Sigmoid colon (tissue), 7 donors: ENCODE results near the gene CEP104. TPM values are rescaled to one million over a fixed set of nuclear protein-coding genes. Genes with fewer than 3 reads are reported as not detected.

Experiments
- DNase-seq: peaks from one replicate; pipeline ENCODE4 v3.0.0-alpha.2; 2019
- H3K27ac ChIP-seq, 4 donors: fragments of 200-600 bp; sonication (generic); one replicate each; pipeline ENCODE4 v1.5.1; 2016 to 2019; ENCODE audit warnings: mild to moderate bottlenecking in 1 of 4
- H3K27me3 ChIP-seq, 3 donors: fragments of 200-600 bp; sonication (generic); one replicate each; pipeline ENCODE4 v1.5.1; 2019; ENCODE audit warnings: mild to moderate bottlenecking in 1 of 3
- H3K36me3 ChIP-seq, 4 donors: fragments of 200-600 bp; sonication (generic); one replicate each; pipeline ENCODE4 v1.5.1; 2016 to 2019
- H3K4me1 ChIP-seq, 4 donors: fragments of 200-600 bp; sonication (generic); one replicate each; pipeline ENCODE4 v1.5.1; 2017 to 2019
- H3K4me3 ChIP-seq, 4 donors: fragments of 200-600 bp; sonication (generic); one replicate each; pipeline ENCODE4 v1.5.1; 2017 to 2019; ENCODE audit warnings: mild to moderate bottlenecking in 2 of 4, moderate library complexity in 1 of 4
- H3K9me3 ChIP-seq, 4 donors: fragments of 200-600 bp in 3 of 4; sonication (generic) in 3 of 4; one replicate each; pipeline versions ENCODE4 v1.5.1 to v1.6.1; 2013 to 2019
- EP300 ChIP-seq, 4 donors: sonication (generic); formaldehyde crosslinking; IDR thresholded peaks; one replicate each; pipeline ENCODE4 v1.6.1; 2017; ENCODE audit warnings: antibody characterized with exemption in 4 of 4
- POLR2A ChIP-seq, 2 donors: fragments of 450-650 bp; IDR thresholded peaks; one replicate each; pipeline ENCODE4 v1.6.1; 2016; ENCODE audit warnings: antibody characterized with exemption in 2 of 2, mild to moderate bottlenecking in 2 of 2, moderate library complexity in 2 of 2
- POLR2AphosphoS5 ChIP-seq, 4 donors: sonication (generic); formaldehyde crosslinking; IDR thresholded peaks; one replicate each; pipeline ENCODE4 v1.6.1; 2017; ENCODE audit warnings: antibody characterized with exemption in 4 of 4
- WGBS, 2 donors: extraction: QIAGEN DNeasy Blood & Tissue Kit; methylation state at CpG; one replicate each; pipeline ENCODE4 v1.1.7; 2013; 5-methylcytosine and 5-hydroxymethylcytosine counted together
- intact Hi-C: fragments of 100-400 bp; cut with DNase I; formaldehyde crosslinking; loops from one replicate; pipeline ENCODE4 v1.15.1; 2023
- polyA plus RNA-seq, 3 donors: library from polyadenylated mRNA; stranded (reverse); fragments of 200-250 nt; gene quantifications; one replicate each; pipeline ENCODE4 v1.2.3, GENCODE V29; 2013
- total RNA-seq, 4 donors: library from RNA; depleted of rRNA; stranded (reverse); fragments of >200 nt; gene quantifications; one replicate each; pipeline ENCODE4 v1.1.0, GENCODE V29; 2016
- TF ChIP-seq, protein P1 (sequence below), 4 experiments: fragments of 450-650 bp in 3 of 4; fragments of 200-600 bp in 1 of 4; IDR thresholded peaks; one replicate each; pipeline ENCODE4 v1.5.1; 2016 to 2019; ENCODE audit warnings: antibody characterized with exemption in 4 of 4, mild to moderate bottlenecking in 3 of 4, moderate library complexity in 2 of 4
- donor health status: healthy with polysubstance abuse.
- donor health status: Bipolar disorder and iron deficiency.
- donor health status: healthy.

The CEP104 gene
- total and polyA plus RNA-seq, 7 donors, result 12.0 to 32.5 (median 21.6) TPM

DNA sequence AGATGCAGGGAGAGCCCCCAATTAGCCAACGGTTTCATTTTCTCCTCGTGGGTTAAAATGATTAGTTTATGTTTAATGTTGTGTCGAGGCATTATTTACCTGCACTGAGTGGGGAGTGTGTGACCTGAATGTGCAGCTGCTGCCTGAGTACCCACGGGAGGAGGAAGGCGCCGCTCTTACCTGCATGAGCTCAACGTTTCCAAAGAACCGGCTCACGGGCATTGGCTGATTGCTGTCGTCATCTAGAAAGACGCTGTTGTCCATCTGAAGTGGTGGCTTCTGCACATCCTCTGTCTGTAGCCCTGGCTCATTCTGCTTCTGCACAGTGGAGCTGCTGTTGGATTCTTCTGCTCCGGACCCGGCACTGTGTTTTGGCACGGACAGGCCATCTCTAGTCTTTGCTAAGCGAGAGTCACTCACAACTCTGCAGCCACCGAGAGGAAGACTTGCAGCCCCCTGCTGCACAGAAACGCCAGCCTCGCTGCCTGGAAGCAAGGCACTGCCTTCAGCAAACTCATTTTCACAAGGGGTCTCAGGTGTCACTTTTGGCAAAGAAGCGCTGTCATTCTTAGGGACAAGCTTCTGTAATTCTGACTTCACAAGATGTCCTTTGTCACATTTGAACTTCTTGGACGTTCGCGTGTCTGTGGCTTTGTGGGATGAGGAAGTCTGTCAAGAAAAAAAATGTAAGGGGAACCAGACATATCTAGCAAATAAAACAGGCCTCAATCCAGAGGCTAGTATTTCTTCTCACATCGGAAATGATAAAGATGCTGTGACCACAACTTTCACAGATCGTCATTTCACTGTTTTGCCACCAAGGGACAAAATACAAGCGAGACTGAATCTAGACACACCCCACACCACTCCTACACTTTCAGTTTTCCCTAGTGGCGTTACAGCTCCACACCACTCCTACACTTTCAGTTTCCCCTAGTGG is 33.6 kb upstream of the CEP104 start:
- intact Hi-C loops, result no loop called here
- Histone ChIP-seq H3K27me3 (no peaks in the 10 kb centered on the region), H3K4me3 (no peak overlapping the region), H3K9me3 (no peaks in the 10 kb centered on the region), H3K4me1 (peaks cover 0 to 28% (median 18%) of the 10 kb centered on the region in 4 donors), H3K36me3 (peaks cover 14 to 60% (median 27%) of the 10 kb centered on the region in 4 donors), H3K27ac (peak overlapping the region in 1 of 4 donors; percentile 22)
- no peak for DNase-seq
- TF ChIP-seq POLR2AphosphoS5 (IDR thresholded peaks at IDR 0.05), result no peak
- TF ChIP-seq EP300 (IDR thresholded peaks at IDR 0.05), result no peak
- TF ChIP-seq POLR2A (IDR thresholded peaks at IDR 0.05), result no peak
- TF ChIP-seq, protein P1, sequence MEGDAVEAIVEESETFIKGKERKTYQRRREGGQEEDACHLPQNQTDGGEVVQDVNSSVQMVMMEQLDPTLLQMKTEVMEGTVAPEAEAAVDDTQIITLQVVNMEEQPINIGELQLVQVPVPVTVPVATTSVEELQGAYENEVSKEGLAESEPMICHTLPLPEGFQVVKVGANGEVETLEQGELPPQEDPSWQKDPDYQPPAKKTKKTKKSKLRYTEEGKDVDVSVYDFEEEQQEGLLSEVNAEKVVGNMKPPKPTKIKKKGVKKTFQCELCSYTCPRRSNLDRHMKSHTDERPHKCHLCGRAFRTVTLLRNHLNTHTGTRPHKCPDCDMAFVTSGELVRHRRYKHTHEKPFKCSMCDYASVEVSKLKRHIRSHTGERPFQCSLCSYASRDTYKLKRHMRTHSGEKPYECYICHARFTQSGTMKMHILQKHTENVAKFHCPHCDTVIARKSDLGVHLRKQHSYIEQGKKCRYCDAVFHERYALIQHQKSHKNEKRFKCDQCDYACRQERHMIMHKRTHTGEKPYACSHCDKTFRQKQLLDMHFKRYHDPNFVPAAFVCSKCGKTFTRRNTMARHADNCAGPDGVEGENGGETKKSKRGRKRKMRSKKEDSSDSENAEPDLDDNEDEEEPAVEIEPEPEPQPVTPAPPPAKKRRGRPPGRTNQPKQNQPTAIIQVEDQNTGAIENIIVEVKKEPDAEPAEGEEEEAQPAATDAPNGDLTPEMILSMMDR (IDR thresholded peaks at IDR 0.05), result no peak
- WGBS, 2 donors, result 69 to 78% methylated on average over 26 of the region's 26 CpGs

DNA sequence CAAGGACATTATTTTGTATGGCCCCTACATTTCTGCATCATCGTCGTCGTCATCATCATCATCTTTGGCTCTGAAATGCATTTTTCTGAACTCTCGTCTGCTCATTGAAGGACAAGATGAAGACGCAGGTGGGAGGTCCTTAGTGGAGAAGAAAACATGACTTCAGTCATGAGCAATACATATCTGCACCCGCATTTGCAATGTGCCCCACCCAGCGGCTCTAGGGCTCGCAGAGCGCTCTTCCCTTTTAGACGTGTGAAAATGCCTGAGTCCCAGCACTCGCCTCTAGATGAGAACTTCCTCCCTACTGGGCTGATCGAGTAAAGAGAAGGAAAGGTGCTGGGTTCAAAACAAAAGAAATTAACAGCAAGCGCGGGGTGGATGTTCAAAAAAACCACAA is 32.9 kb upstream of the CEP104 start:
- peaks cover 0 to 21% (median 12%) of the 10 kb centered on the region in 4 donors for H3K4me1 ChIP-seq
- 92 to 95% methylated on average over 14 of the region's 14 CpGs for WGBS, 2 donors
- no peak overlapping the region for H3K27ac ChIP-seq
- H3K27me3 ChIP-seq, result no peaks in the 10 kb centered on the region
- no peaks in the 10 kb centered on the region for H3K9me3 ChIP-seq
- DNase-seq, result no peak
- TF ChIP-seq EP300 (IDR thresholded peaks at IDR 0.05), result no peak
- TF ChIP-seq POLR2A (IDR thresholded peaks at IDR 0.05), result no peak
- no peak for TF ChIP-seq POLR2AphosphoS5 (IDR thresholded peaks at IDR 0.05)
- TF ChIP-seq, protein P1 (IDR thresholded peaks at IDR 0.05), result no peak
- peaks cover 18 to 66% (median 28%) of the 10 kb centered on the region in 4 donors for H3K36me3 ChIP-seq
- H3K4me3 ChIP-seq, result no peak overlapping the region
- intact Hi-C loops, result no loop called here

GRCh38 chr1:3888301-3888700 is 31.3 kb upstream of the CEP104 start:
- DNase-seq, result no peak
- Histone ChIP-seq H3K27me3 (no peaks in the 10 kb centered on the region), H3K4me3 (no peak overlapping the region), H3K27ac (no peak overlapping the region), H3K36me3 (peaks cover 18 to 82% (median 28%) of the 10 kb centered on the region in 4 donors), H3K9me3 (no peaks in the 10 kb centered on the region), H3K4me1 (peaks cover 0 to 9% (median 7%) of the 10 kb centered on the region in 4 donors)
- intact Hi-C loops, result no loop called here
- WGBS, 2 donors, result 94 to 95% methylated on average over 15 of the region's 15 CpGs
- no peak for TF ChIP-seq EP300 (IDR thresholded peaks at IDR 0.05)
- TF ChIP-seq POLR2A (IDR thresholded peaks at IDR 0.05), result no peak
- TF ChIP-seq, protein P1 (IDR thresholded peaks at IDR 0.05), result no peak

DNA sequence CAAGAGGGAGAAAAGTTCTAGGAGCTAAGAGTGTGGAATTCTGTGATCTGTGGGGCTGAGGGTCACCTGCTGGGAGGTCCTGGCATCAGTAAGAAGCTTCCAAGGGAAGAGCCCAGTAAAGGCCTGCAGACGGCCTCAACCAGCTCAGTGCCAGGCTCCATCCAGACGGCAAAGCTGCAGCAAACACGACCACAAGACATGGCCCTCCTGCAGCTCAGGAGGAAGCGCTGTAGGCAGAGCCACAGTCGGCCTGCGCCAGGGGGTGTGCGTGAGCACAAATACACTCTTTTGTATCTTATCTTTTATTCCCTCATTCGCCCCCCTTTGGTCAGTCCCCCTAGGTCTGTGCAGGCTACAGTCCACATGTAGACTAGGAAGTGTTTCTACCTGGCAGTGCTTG is 29.7 kb upstream of the CEP104 start:
- TF ChIP-seq EP300 (IDR thresholded peaks at IDR 0.05), result no peak
- TF ChIP-seq, protein P1 (IDR thresholded peaks at IDR 0.05), result no peak
- no peak for TF ChIP-seq POLR2AphosphoS5 (IDR thresholded peaks at IDR 0.05)
- no peak for TF ChIP-seq POLR2A (IDR thresholded peaks at IDR 0.05)
- H3K36me3 ChIP-seq, result peaks cover 18 to 83% (median 28%) of the 10 kb centered on the region in 4 donors
- 91 to 93% methylated on average over 8 of the region's 8 CpGs for WGBS, 2 donors

More for the DNA sequence above, 29.7 kb upstream of the CEP104 start:
- Histone ChIP-seq H3K27me3 (no peaks in the 10 kb centered on the region), H3K4me1 (no peaks in the 10 kb centered on the region), H3K9me3 (no peaks in the 10 kb centered on the region), H3K27ac (no peak overlapping the region), H3K4me3 (no peak overlapping the region)
- no peak for DNase-seq
- intact Hi-C loops, result no loop called here
